Glomerular endothelial cell (primary cell): ENCODE measurements around the gene IFIT1B. TPM values are rescaled to one million over a fixed set of nuclear protein-coding genes. Genes with fewer than 3 reads are reported as not detected.
"Not testable (repeated sequence)": the region's sequence is repeated elsewhere in the genome, so short reads cannot be mapped to it uniquely, and the experiment has no call there.

ENCODE experiments used
- DNase-seq: peaks from one replicate; pipeline ENCODE4 v3.0.0-alpha.2; 2011; ENCODE audit warnings: low read depth, low spot score; ENCODE audit errors: extremely low read depth
- total RNA-seq: library from RNA; depleted of rRNA; stranded (reverse); fragments of >200 nt; gene quantifications from 2 replicates; pipeline ENCODE4 v1.2.3, GENCODE V29; 2015

IFIT1B gene
- total RNA-seq, 1 donor from 2014 or later = not detected

DNA sequence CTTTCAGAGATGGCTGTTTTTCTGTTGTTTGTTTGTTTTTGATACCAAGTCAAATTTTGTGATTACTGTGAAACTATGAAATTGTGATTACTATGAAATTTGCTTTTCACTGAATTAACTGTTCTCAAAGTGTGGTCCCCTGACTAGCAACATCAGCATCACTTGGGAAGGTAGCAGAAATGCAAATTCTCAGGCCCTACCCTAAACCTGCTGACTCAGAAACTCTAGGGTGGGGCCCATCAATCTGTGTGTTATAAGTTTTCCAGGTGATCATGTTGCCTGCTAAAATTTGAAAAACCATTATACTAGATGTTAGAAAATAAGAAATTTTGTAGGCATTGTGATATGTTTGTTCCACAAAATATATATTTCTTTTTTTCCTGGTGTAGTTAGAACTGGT is 1.2 kb downstream of the IFIT1B start:
- no peak for DNase-seq

DNA sequence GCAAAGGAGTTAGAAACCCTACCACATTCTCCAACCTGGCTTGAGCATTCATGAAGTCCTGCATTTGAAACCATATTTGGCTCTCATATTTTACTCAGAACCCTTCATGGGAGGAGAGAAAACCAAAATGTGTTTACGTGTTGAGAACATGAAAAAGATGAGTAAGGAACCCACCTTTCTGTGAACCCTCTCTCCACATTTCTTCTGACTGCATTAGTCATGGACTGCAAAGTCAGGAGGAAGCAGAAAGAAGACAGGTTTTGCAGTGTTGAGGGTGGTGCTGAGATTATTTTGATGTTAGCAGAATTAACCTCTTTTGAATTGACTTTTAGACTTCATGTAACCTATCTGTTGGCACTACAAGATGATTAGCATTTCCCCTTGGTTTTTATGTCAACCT is 4.9 kb downstream of the IFIT1B start:
- no peak for DNase-seq

DNA sequence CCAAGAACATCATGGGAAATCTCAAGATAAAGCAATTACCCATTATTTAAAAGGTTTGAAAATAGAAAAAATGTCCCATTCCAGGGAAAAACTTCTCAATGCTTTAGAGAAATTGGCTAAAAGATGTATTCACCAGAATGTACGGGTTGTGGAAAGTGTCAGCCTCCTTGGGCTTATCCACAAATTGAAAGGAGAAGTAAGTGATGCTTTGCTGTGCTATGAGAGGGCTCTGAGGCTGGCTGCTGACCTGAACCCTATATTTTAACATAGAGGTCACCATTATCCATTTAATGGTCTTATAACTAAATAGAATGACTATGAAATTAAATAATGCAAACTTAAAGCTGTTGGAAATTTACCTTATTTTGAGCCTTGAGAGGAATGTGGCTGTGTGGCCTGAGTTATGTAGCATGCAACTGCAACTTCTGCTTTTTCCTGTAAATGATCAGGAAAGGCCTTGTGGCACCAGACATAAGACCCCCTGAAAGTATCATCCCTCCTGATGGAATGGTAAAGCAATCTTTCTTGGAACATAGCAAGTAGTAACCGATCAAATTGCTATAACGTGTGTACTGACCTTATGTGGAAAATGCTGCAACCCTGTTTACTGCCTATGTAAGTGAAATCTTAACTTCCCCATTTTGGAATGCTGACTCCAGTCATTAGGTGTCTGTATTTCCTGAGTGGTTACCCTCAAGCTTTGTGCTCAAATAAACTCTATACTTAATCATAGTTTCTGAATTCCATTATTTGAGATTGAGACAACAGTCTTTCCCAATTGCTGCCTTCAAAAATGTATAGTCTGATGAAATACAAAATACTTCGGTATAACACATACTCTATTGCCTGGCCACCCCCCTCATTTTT is 6.9 kb downstream of the IFIT1B start:
- DNase-seq = no peak

DNA sequence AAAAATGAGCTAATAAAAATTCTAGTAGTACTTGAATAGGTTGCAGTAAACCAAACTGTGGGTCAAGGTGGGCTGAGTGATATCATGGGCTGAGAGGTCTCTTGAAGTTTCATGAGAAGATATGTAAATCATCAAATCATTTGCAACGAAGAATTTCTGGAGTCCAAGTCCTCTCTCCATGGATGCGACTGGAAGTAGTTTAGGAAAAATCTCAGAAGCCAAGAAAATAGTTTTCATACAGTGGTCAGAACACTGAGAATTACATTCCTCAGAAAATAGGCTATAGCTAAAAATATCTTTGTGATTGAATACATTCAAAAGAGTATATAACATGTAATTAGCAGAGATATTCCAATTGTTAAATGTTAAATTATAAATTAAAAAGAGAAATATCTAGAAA is 10.9 kb downstream of the IFIT1B start:
- no peak for DNase-seq

DNA sequence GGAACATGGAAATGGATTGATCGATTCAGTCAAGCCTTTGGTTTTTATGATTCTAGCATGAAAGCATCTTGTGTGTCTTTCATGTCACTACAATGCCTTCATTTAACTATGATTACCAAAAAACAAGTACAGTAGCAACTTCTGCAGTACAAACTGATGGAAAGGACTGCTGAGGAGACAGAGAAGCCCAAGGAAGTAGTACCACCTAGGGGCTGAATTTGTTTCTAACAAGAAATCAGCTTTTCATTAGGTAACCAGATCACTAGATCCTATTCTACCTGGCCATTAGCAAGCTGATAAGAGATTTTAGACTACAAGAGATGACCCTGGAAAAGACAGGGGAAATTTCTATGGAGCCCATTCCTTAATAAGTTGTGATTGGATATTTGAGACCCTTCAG is 11.4 kb downstream of the IFIT1B start:
- no peak for DNase-seq

DNA sequence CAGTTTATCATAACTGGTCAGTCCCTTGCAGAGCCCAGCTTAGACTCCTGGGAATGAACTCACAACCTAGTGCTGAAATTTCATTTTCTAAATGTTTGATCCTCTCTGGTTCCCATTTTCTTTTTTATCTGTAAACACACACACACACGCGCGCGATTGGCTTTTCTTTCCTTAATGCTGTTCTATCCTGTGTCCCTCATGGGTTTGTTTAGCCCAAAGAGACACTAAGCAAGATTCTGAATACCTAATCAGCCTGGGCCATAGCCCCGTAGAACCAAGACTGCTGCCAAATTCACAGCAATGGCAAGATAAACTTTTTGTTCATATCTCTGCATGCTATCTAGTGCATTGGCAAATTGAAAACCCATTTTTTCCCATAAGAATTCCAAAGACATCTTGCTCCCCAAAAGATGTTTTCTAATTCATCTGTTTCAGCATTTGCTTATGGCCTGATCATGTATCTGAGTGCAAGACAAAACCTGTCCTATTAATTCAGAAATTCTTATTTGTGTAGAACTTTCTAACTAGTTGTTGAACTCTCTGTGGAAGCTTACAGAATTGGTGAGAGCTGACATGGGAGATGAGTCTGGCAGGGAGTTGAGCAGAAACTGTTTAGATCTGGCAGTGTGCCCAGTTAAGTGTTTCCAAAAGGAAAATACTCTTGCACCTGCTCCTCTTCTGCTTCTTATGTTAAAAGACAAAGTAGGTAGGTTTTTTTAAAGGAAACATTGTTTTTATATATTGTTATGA is 12.8 kb downstream of the IFIT1B start:
- DNase-seq = no peak

DNA sequence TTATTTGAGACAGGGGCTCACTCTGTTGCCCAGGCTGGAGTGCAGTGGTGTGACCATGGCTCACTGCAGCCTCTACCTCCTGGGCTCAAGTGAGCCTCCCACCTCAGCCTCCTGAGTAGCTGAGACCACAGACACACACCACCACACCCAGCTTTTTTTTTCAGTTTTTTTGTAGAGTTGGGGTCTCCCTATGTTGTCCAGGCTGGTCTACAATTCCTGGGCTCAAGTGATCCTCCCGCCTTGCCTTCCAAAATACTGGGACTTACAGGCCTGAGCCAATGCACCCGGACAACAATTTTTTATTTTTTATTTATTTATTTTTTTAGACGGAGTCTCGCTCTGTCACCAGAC is 13.3 kb downstream of the IFIT1B start:
- not testable (repeated sequence) for DNase-seq

DNA sequence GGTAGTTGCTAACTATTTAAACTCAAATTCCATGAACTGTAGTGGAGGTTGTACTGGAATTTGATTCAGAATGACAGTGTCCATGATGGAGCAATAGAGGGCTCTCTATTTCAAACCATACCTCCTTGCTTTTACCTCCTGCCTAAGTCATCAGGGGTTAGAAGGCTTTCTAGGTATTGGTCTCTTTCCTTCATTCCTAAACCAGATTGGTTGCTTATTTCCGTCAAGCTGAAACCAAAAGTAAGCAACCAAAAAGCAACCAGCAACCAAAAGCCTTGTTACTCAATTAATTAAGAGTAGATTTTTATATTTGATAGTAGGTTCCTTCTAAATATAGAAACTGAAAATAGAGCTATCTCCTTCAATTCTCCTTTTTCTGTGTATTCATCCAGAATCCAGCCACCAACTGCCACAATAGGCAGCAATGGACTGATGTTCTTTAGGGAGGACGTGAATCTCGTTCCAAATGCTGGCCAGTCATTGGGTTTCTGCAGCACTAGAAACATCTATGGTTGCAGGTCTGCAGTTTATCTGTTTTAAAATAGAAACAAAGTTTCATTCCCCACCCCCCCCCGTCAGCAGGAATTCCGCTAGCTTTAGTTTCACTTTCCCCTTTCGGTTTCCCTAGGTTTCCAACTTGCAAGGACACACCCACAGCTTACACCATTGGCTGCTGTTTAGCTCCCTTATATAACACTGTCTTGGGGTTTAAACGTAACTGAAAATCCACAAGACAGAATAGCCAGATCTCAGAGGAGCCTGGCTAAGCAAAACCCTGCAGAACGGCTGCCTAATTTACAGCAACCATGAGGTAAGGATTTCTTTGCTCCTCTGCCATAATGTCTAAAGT is 14.3 kb downstream of the IFIT1B start, which contains the start of gene IFIT1:
TSS of gene IFIT1 (plus strand) at position 717 of the 850 bp plus-strand sequence. CDS start at position 807, 90 bp downstream.
- peak; percentile 60 for DNase-seq

DNA sequence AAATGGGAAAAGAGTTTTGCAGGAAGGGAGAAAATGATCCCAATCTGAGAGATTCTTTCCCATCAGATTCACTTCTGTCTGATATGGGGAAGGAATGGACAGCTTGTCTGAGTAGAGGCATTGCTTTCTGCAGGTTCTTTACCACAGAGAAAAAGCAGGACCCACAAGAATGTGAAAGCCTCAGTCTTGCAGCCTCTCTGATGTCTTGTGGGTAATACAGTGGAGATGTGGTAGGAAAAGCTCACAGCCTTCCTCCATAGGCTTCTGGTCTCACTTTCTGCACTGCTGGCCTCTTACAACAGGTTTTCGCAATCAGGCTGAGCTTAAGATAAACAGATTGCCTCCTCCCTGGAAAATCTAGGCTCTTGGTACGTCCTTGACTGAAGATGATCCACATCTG is 15.1 kb downstream of the IFIT1B start:
- no peak for DNase-seq

DNA sequence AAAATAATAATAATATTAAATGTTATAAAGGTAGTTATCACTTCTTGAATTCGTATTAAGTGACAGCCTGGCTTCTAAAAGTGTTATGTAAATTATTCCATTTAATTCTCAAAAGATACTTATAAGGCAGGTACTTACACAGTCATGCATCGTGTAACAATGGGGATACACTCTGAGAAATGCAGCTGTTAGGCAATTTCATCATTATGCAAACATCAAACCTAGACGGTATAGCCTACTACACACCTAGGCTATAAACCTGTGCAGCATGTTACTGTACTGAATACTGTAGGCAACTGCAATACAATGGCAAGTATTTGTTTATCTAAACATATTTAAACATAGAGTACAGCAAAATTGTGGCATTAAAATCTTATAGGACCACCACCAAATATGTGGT is 16.0 kb downstream of the IFIT1B start:
- DNase-seq = no peak

DNA sequence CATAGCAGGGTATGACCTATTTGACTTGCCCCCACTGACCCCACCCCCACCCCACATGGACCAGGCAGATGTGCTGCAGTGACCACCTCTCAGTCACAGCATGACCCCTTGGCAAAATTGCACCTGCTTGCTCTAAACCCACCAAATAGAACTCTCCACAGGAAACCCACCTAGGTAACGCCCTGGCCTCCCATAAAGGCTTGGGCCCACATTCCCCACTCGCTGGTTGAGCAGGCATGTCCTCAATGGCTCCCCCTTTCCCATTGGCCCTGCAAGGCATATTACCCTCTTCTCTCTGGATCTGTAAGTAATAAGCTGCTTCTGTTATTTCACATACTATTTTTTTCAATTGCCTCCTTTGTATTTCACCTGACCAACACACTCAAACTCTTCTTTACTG is 17.3 kb downstream of the IFIT1B start:
- no peak for DNase-seq

DNA sequence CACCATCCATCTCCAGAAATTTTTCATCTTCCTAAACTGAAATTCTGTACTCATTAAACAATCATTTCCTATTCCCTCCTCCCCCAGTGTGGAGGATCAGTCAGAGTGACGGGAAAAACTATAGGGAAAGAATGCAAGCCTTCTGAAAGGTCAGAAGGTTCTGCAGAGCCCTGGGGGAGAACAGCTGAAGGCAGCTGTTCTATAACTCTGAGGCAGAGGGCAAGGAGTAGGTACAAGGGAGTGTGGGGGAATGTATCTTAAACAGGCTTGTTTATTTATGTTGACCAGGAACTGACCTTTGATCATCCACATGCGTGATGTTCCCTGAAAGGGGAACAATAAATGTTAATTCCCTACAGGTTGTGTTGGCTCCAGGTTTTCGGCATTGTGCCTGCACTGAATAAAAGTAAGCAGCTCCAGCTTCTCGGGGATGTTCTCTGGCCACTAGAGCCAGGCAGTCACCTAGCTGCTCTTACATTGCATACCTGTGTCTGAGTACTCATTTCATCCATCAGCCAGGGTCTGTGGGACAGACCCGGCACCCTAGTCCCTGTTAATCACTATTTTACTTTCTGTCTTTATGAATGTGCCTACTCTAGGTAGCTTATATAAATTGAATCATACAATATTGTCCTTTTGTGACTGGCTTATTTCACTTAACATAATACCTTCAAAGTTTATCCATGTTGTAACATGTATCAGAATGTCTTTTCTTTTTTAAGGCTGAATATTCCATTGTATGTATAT is 20.3 kb downstream of the IFIT1B start:
- no peak for DNase-seq

DNA sequence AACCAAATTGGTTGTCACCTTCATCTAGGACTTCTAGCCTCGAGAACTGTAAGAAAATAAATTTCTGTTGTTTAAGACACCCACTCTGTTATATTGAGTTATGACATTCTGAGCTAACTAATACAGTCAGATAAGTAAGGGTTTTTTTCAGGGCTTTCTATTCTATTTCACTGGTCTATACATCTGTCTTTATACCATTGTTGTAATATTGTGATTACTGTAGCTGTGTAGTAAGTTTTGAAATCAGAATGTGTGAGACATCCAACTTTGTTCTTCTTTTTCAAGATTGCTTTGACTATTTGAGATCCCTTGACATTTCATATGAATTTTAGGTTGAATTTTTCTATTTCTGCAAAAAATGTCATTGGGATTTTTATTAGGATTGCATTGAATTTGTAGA is 22.1 kb downstream of the IFIT1B start:
- no peak for DNase-seq

DNA sequence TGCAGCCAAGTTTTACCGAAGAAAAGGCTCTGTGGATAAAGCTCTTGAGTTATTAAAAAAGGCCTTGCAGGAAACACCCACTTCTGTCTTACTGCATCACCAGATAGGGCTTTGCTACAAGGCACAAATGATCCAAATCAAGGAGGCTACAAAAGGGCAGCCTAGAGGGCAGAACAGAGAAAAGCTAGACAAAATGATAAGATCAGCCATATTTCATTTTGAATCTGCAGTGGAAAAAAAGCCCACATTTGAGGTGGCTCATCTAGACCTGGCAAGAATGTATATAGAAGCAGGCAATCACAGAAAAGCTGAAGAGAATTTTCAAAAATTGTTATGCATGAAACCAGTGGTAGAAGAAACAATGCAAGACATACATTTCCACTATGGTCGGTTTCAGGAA is 25.2 kb downstream of the IFIT1B start:
- no peak for DNase-seq

DNA sequence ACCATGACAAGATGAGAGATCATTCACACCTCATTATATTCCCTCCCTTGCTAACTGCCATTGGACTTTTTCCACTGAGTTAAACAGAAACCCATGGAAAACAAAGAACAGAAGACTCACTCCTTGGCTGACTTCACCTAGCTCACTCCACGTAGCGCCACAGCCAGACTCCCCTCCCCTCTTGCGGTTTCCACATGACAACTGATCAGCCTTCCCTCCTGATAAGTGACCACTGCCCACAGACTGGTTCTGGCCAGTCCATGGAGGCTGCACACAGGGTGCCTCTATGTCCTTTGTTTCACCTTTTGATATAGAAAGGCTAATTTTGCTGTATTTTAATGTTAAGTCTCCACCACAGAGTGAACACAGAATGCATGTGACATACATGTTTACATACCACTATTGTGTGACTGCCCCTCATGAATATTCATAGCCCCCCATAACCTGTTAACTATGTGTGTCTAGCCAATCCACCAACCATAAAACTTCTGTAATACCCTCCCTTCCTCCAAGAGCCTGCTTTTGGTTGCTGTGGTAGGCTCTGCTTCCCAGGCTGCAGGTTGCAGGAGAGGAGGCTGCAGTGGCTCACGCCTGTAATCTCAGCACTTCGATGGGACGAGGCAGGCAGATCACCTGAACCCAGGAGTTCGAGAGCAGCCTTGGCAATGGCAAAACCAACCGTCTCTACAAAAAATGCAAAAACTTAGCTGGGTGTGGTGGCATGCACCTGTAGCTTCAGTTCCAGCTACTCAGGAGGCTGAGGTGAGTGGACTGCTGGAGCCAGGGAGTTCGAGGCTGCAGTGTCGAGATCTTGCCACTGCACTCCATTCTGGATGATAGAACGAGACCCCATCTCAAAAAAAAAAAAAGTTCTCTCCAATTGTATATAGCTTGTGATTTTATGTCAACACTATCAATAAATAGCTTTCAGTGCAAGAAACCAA is 26.5 kb downstream of the IFIT1B start:
- no peak for DNase-seq

DNA sequence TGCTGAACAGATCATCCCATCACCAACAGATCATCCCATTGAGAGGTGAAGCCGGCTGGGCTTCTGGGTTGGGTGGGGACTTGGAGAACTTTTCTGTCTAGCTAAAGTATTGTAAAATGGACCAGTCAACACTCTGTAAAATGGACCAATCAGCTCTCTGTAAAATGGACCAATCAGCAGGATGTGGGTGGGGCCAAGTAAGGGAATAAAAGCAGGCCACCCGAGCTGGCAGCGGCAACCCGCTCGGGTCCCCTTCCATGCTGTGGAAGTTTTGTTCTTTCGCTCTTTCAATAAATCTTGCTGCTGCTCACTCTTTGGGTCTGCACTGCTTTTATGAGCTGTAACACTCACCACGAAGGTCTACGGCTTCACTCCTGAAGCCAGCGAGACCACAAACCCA is 28.3 kb downstream of the IFIT1B start:
- DNase-seq = not testable (repeated sequence)

DNA sequence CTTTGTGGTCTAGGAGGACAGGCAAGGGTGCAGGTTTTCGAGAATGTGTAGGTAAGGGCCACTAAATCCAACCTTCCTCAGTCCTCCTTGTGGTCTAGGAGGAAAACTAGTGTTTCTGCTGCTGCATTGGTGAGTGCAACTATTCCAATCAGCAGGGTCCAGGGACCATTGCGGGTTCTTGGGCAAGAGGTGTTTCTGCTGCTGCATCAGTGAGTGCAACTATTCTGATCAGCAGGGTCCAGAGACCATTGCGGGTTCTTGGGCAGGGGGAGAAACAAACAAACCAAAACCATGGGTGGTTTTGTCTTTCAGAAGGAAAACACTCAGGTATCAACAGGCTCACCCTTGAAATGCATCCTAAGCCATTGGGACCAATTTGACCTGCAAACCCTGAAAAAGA is 29.9 kb downstream of the IFIT1B start:
- DNase-seq = not testable (repeated sequence)

DNA sequence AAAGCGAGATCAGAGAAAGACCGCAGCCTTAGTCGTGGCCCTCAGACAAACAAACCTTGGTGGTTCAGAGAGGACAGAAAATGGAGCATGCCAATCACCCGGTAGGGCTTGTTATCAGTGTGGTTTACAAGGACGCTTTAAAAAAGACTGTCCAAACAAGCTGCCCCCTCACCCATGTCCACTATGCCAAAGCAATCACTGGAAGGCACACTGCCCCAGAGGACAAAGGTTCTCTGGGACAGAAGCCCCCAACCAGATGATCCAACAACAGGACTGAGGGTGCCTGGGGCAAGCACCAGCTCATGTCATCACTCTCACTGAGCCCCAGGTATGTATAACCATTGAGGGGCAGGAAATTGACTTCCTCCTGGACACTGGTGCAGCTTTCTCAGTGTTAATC is 31.4 kb downstream of the IFIT1B start:
- not testable (repeated sequence) for DNase-seq

DNA sequence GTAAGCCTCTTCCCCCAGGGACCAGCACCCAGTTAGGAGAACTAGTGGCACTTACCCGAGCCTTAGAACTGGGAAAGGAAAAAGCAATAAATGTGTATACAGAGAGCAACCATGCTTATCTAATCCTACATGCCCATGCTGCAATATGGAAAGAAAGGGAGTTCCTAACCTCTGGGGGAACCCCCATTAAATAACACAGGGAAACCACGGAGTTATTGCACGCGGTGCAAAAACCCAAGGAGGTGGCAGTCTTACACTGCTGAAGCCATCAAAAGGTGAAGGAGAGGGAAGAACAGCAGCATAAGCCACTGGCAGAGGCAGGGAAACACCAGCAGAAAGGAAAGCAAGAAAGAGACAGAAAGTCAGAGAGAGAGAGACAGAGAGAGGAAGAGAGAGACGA is 32.7 kb downstream of the IFIT1B start:
- DNase-seq = not testable (repeated sequence)
